Adrenal gland (tissue), 5 donors: Measurements from ENCODE around the gene MORN1.

Experiments
- POLR2A ChIP-seq, 2 donors: fragments of 450-650 bp; IDR thresholded peaks; one replicate each; pipeline ENCODE4 v1.6.1; 2017; ENCODE audit warnings: antibody characterized with exemption in 2 of 2, mild to moderate bottlenecking in 2 of 2, moderate library complexity in 1 of 2
- TF ChIP-seq, protein P1 (sequence below), 6 experiments: fragments of 450-650 bp in 4 of 6; fragments of 200-600 bp in 2 of 6; sonication (generic) in 1 of 6; IDR thresholded peaks; 1 replicate in 5 of 6; 2 replicates in 1 of 6; pipeline versions ENCODE4 v1.5.1 to v1.8.0; 2016 to 2021; ENCODE audit warnings: antibody characterized with exemption in 6 of 6, mild to moderate bottlenecking in 2 of 6, moderate library complexity in 1 of 6
- donor health status: DM: no; HTN: no; CAD: no.

DNA sequence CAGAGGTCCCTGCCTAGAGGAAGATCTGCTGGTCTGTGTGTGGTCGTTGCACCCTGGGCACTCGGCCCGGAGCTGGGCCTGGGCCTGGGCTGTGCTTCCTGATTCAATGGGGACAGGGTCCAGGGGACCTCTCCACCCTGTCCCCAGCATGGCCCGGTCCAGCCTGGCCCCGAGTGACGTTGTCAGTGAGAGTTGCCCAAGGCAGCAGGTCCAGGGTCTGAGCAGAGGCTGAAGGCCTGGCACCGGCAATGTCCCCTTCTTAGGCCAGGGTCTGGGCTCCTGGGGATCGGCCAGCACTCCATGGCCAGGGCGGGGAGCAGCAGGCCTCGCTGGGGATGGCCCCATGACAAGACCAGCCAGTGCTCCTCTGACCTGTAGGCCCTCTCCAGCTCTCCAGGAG, 36.6 kb upstream of the MORN1 start:
- TF ChIP-seq, protein P1, sequence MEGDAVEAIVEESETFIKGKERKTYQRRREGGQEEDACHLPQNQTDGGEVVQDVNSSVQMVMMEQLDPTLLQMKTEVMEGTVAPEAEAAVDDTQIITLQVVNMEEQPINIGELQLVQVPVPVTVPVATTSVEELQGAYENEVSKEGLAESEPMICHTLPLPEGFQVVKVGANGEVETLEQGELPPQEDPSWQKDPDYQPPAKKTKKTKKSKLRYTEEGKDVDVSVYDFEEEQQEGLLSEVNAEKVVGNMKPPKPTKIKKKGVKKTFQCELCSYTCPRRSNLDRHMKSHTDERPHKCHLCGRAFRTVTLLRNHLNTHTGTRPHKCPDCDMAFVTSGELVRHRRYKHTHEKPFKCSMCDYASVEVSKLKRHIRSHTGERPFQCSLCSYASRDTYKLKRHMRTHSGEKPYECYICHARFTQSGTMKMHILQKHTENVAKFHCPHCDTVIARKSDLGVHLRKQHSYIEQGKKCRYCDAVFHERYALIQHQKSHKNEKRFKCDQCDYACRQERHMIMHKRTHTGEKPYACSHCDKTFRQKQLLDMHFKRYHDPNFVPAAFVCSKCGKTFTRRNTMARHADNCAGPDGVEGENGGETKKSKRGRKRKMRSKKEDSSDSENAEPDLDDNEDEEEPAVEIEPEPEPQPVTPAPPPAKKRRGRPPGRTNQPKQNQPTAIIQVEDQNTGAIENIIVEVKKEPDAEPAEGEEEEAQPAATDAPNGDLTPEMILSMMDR (IDR thresholded peaks at IDR 0.05) = no peak
- no peak for TF ChIP-seq POLR2A (IDR thresholded peaks at IDR 0.05)
